ENCODE results near the gene PXDN. TPM values are rescaled to one million over a fixed set of nuclear protein-coding genes. Genes with fewer than 3 reads are reported as not detected.

PXDN gene
- total and polyA plus RNA-seq, 2 of the 4 experiments (the other 2 are of a cell fraction) = 153 to 332 TPM

DNA sequence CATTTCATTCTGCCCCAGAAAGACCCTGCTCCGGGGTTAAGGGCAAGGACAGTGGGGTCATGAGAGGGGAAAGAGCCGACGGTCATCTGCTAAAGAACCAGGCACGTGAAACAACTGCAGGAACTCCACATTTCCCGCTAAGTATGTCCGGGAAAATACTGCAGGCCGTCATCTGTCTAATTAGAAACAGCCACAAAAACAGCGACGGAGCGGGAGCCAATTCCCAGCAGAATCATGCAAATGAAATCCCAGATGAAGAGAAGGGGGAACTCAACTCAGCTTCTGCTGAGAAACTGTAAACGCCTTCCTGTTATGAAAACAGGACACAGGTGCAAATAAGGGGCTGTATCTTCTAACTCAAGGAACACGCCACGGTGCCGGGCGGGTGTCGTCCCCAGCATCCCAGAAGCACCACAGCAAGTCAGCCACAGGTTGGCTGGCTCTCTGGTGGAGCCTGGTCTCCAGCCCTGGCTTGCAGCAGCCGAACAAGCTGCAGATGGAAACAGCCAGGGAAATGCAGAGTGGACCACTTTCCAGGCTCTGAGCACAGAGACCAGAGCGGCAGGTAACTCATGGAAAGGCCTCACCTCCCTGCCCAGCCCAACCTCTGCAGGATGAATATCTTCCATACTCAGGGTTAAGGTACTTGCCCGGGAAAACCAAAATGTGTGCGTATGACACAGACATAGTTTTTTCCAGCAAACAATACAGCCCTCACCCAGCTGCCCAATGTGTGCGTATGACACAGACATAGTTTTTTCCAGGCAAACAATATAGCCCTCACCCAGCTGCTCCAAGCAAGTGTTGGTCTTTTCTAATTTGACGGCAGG lies 28.9 kb downstream of the PXDN start:
- 68% methylated on average over 12 of the region's 22 CpGs; no CpG with 5 or more reads in 1 of the 2 experiments for WGBS, 2 experiments (ENCODE audit: extremely low coverage in 2 of 2, insufficient read length in 1 of 2)
- Histone ChIP-seq H2BK15ac (ENCODE audit: low read depth, low read length) (no peak overlapping the region), H3K23ac (ENCODE audit: low read depth, low read length) (no peak overlapping the region), H3K18ac (ENCODE audit: low read depth, low read length) (no peak overlapping the region), H2AFZ (replicated peaks; ENCODE audit: low read length, poor library complexity) (no peak overlapping the region), H3K9me1 (ENCODE audit: insufficient read depth, low read length) (peaks cover 41% of the 10 kb centered on the region), H3K9ac (ENCODE audit: low read depth, low read length) (no peak overlapping the region), H3K4ac (ENCODE audit: low read depth, low read length) (no peak overlapping the region), H2BK5ac (ENCODE audit: low read depth, low read length, poor library complexity, severe bottlenecking) (no peak overlapping the region), H3K4me1 (ENCODE audit: control insufficient read depth, insufficient read depth, low read length) (peaks cover 12% of the 10 kb centered on the region), H4K20me1 (ENCODE audit: insufficient read depth, low read length) (peaks cover 95% of the 10 kb centered on the region), H3K79me1 (ENCODE audit: low read depth in 1 of 2, low read length in 2 of 2) (peaks cover 7 to 76% of the 10 kb centered on the region in 2 experiments; a peak in 3 of 4 replicates), H3K27me3 (ENCODE audit: control insufficient read depth, insufficient read depth, low read length) (no peaks in the 10 kb centered on the region), H3K4me3 (ENCODE audit: insufficient read depth, low read depth, low read length) (no peak overlapping the region), H2AK5ac (ENCODE audit: low read depth, low read length) (no peak overlapping the region), H3K56ac (ENCODE audit: extremely low read depth, insufficient read depth, low read length) (no peak overlapping the region), H2BK120ac (ENCODE audit: low read depth, low read length) (no peak overlapping the region), H2BK20ac (ENCODE audit: low read depth, low read length) (no peak overlapping the region), H3K9me3 (ENCODE audit: control insufficient read depth, insufficient read depth, low read length) (no peaks in the 10 kb centered on the region), H2AK9ac (replicated peaks; ENCODE audit: low read depth, low read length, poor library complexity) (no peak overlapping the region), H3K4me2 (ENCODE audit: low read depth, low read length) (no peak overlapping the region), H4K5ac (ENCODE audit: low read depth, low read length) (no peak overlapping the region), H4K8ac (ENCODE audit: low read depth in 2 of 2, low read length in 2 of 2) (no peak overlapping the region), H3K14ac (replicated peaks; ENCODE audit: low read depth, low read length) (no peak overlapping the region), H4K91ac (ENCODE audit: insufficient read depth, low read depth, low read length) (no peak overlapping the region), H3K27ac (ENCODE audit: insufficient read depth, low read length) (no peak overlapping the region), H3K36me3 (ENCODE audit: control insufficient read depth, insufficient read depth, low read length) (peaks cover 6% of the 10 kb centered on the region)
- DNase-seq (no peak), ATAC-seq (ENCODE audit: low read depth) (no peak)
- CTCF ChIA-PET = interaction anchor here (0.6 kb wide), 1 partner anchor 1012 kb away, joined by 8 read pairs; no protein-coding TSS in a partner anchor
- POLR2A ChIA-PET (ENCODE audit: unreplicated experiment) = no interaction called here
- in situ Hi-C loops (cut with MboI; ENCODE audit: low sequenced_read_pairs) = no loop called here
- BruUV-seq (replicated peaks) = no TSS peak
- TF ChIP-seq RAD21 (IDR thresholded peaks at IDR 0.05; ENCODE audit: low read length) (no peak), NFE2L2 (IDR thresholded peaks at IDR 0.05; ENCODE audit: low read depth, low read length) (no peak), MXI1 (IDR thresholded peaks at IDR 0.05; ENCODE audit: borderline replicate concordance, low read depth, low read length) (no peak)
- dilution Hi-C loops (cut with HindIII; ENCODE audit: low sequenced_read_pairs, unreplicated experiment) = no loop called here
- intact Hi-C loops (cut with micrococcal nuclease) = no loop called here
